ENCODE results near the gene LAPTM5.

The LAPTM5 gene

GRCh38 chr1:30692201-30692947, 65.2 kb downstream of the LAPTM5 start:
- DNase-seq, result peak; percentile 25

GRCh38 chr1:30691480-30691879, 66.1 kb downstream of the LAPTM5 start:
- peak; percentile 21 for DNase-seq

- peak; percentile 27 for DNase-seq
These were observed 67.5 kb downstream of the LAPTM5 start for GRCh38 chr1:30689901-30690645.

- peak; percentile 35 for DNase-seq
These were observed 68.4 kb downstream of the LAPTM5 start for GRCh38 chr1:30688920-30689794.

GRCh38 chr1:30688516-30688915, 69.1 kb downstream of the LAPTM5 start:
- peak; percentile 32 for DNase-seq

GRCh38 chr1:30687886-30688285, 69.7 kb downstream of the LAPTM5 start:
- peak; percentile 18 for DNase-seq

GRCh38 chr1:30686236-30686935, 71.2 kb downstream of the LAPTM5 start:
- DNase-seq, result peak; percentile 36

GRCh38 chr1:30685796-30686165, 71.8 kb downstream of the LAPTM5 start:
- DNase-seq, result peak; percentile 39

GRCh38 chr1:30684881-30685795, 72.4 kb downstream of the LAPTM5 start:
- peak; percentile 42 for DNase-seq

- DNase-seq, result no peak
These were observed 73.3 kb downstream of the LAPTM5 start for GRCh38 chr1:30684259-30684658.

GRCh38 chr1:30683699-30684098, 73.9 kb downstream of the LAPTM5 start:
- peak; percentile 12 for DNase-seq

Measured in right forelimb (tissue), 1 donor.